ENCODE measurements around the gene AGMAT. TPM values are rescaled to one million over a fixed set of nuclear protein-coding genes. Genes with fewer than 3 reads are reported as not detected.

AGMAT gene
- total RNA-seq, 2 experiments from 2014 or later: 3.8 to 4.6 TPM

GRCh38 chr1:15628003-15628402, 43.2 kb upstream of the AGMAT start:
- intact Hi-C loops (cut with DNase I, micrococcal nuclease): no loop called here
- Mint-ChIP-seq H3K27ac (no peak overlapping the region), H3K4me1 (ENCODE audit: low read depth) (peaks cover 36% of the 10 kb centered on the region), H3K36me3 (ENCODE audit: low read depth) (peaks cover 58% of the 10 kb centered on the region), H3K27me3 (no peaks in the 10 kb centered on the region), H3K4me3 (no peak overlapping the region), H3K9me3 (no peaks in the 10 kb centered on the region)
- Histone ChIP-seq H3K27me3 (ENCODE audit: control insufficient read depth in 1 of 2, insufficient read depth in 2 of 2, low read length in 2 of 2) (no peaks in the 10 kb centered on the region), H3K27ac (ENCODE audit: low read depth in 1 of 2, low read length in 2 of 2) (no peak overlapping the region), H3K9me3 (ENCODE audit: control insufficient read depth in 1 of 2, insufficient read depth in 1 of 2, low read length in 2 of 2) (no peaks in the 10 kb centered on the region), H3K36me3 (ENCODE audit: insufficient read depth, low read length) (peaks cover 43% of the 10 kb centered on the region), H3K4me1 (ENCODE audit: insufficient read depth, low read length) (peaks cover 5% of the 10 kb centered on the region), H3K4me3 (ENCODE audit: low read length) (no peak overlapping the region)
- POLR2A ChIA-PET: no interaction called here
- CTCF ChIA-PET: no interaction called here
- ATAC-seq (ENCODE audit: poor library complexity) (no peak), DNase-seq (no peak)
- TF ChIP-seq CTCF (IDR thresholded peaks at IDR 0.05): no peak

GRCh38 chr1:15627343-15627988, 42.6 kb upstream of the AGMAT start:
- Histone ChIP-seq H3K27ac (ENCODE audit: low read depth in 1 of 2, low read length in 2 of 2) (no peak overlapping the region), H3K4me1 (ENCODE audit: insufficient read depth, low read length) (peaks cover 10% of the 10 kb centered on the region), H3K36me3 (ENCODE audit: insufficient read depth, low read length) (peaks cover 40% of the 10 kb centered on the region), H3K4me3 (ENCODE audit: low read length) (no peak overlapping the region), H3K27me3 (ENCODE audit: control insufficient read depth in 1 of 2, insufficient read depth in 2 of 2, low read length in 2 of 2) (no peaks in the 10 kb centered on the region), H3K9me3 (ENCODE audit: control insufficient read depth in 1 of 2, insufficient read depth in 1 of 2, low read length in 2 of 2) (no peaks in the 10 kb centered on the region)
- no peak for DNase-seq
- H3K4me3 Mint-ChIP-seq: no peak overlapping the region
- peaks cover 56% of the 10 kb centered on the region for H3K36me3 Mint-ChIP-seq (ENCODE audit: low read depth)
- ATAC-seq (ENCODE audit: poor library complexity): no peak
- intact Hi-C loops (cut with DNase I, micrococcal nuclease): no loop called here
- CTCF ChIA-PET: no interaction called here
- POLR2A ChIA-PET: no interaction called here
- TF ChIP-seq CTCF (IDR thresholded peaks at IDR 0.05): no peak
- H3K4me1 Mint-ChIP-seq (ENCODE audit: low read depth): peaks cover 41% of the 10 kb centered on the region
- H3K27ac Mint-ChIP-seq: peak overlapping the region; percentile 22
- no peaks in the 10 kb centered on the region for H3K27me3 Mint-ChIP-seq
- no peaks in the 10 kb centered on the region for H3K9me3 Mint-ChIP-seq

DNA sequence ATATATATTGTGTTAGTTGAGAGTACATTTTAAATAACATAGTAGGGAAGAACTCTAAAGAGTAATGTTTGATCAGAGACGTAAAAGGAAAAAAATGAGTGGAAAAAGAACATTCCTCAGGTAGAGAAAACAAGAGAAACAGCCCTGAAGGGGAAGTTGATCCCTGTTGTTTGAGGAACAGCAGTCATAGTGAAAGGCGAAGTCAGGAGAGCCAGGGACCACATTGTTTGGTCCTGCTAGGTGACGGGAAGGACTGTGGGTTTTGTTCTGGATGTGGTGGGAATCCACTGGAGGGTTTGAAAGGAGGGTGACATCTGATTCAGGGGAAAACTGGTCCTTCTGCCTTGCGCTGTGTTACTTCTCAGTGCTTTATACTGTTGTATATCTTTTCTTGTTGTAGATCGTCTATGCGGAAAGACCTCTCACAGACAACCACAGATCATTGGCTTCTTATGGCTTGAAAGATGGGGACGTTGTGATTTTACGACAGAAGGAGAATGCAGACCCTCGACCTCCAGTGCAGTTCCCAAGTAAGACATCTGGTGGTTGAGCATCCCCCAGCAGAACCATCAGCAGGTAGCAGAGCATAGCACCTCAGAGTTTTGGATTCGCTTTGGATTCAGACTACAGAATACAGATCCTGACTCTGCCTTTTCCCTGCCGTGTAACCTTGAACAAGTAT, 41.6 kb upstream of the AGMAT start:
- DNase-seq (peak in 1 of 14 experiments; percentile 9), ATAC-seq (ENCODE audit: poor library complexity) (no peak)
- H3K36me3 Mint-ChIP-seq (ENCODE audit: low read depth): peaks cover 47% of the 10 kb centered on the region
- Histone ChIP-seq H3K27me3 (ENCODE audit: control insufficient read depth in 1 of 2, insufficient read depth in 2 of 2, low read length in 2 of 2) (no peaks in the 10 kb centered on the region), H3K4me3 (ENCODE audit: low read length) (no peak overlapping the region), H3K9me3 (ENCODE audit: control insufficient read depth in 1 of 2, insufficient read depth in 1 of 2, low read length in 2 of 2) (no peaks in the 10 kb centered on the region), H3K4me1 (ENCODE audit: insufficient read depth, low read length) (peaks cover 19% of the 10 kb centered on the region), H3K36me3 (ENCODE audit: insufficient read depth, low read length) (peaks cover 39% of the 10 kb centered on the region), H3K27ac (ENCODE audit: low read depth in 1 of 2, low read length in 2 of 2) (no peak overlapping the region)
- peaks cover 52% of the 10 kb centered on the region for H3K4me1 Mint-ChIP-seq (ENCODE audit: low read depth)
- intact Hi-C loops (cut with DNase I, micrococcal nuclease): no loop called here
- no peak overlapping the region for H3K27ac Mint-ChIP-seq
- H3K4me3 Mint-ChIP-seq: no peak overlapping the region
- CTCF ChIA-PET: no interaction called here
- no peaks in the 10 kb centered on the region for H3K27me3 Mint-ChIP-seq
- POLR2A ChIA-PET: no interaction called here
- H3K9me3 Mint-ChIP-seq: no peaks in the 10 kb centered on the region
- no peak for TF ChIP-seq CTCF (IDR thresholded peaks at IDR 0.05)
